GM12874 (cell line): Measurements from ENCODE around the gene MTG2.

Experiments used
- CTCF ChIP-seq: IDR thresholded peaks from 2 replicates; pipeline ENCODE4 v1.5.1; 2011; ENCODE audit warnings: low read depth, mild to moderate bottlenecking, control low read depth, low read length, moderate library complexity; ENCODE audit not compliant: insufficient read depth

The MTG2 gene

DNA sequence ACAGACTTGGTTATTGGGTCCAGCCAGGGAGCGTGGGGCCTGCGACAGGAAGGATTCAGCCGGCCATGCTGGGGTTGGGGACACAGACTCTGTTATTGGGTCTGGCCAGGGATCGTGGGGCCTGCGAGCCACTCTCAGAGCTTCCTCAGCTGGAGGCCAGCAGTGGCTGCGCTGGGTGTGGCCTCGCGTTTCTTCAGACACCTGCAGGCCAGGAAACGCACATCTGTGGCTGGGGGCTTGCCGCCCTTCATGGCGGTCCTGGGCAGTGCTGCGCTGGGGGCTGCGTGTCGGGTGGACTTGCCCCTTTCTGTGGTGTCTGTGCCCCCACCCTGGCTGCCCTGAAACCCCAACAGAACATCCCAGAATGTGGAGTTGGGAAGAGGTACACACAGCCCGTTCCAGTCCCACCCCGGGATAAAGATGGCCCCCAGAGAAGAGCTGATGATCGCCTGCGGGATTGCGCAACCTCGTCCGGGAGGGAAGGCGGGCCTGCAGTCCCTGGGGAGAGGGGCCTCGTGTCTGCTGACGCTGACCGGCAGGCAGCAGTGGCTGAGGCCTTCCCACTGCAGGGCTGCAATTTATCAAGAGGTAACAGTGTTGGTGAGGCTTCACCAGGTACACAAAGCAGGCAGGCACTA is 16.9 kb upstream of the MTG2 start:
- TF ChIP-seq CTCF = no peak

DNA sequence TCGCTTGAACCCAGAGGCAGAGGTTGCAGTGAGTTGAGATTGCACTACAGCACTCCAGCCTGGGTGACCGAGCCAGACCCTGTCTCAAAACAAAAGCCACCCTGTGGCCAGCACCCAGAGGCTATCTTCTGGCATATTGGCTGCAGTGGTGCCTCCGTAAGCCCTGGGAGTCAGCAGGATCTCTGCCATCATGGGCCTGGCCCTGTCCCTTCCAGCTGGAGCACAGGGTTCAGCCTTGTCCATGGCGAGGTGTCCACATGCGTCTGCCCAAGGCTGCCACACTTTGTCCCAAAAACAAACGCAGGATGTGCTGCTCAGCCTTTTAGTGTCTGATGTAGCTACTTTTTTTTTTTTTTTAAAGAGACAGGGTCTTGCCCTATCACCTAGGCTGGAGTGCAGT is 15.4 kb upstream of the MTG2 start:
- TF ChIP-seq CTCF = no peak

DNA sequence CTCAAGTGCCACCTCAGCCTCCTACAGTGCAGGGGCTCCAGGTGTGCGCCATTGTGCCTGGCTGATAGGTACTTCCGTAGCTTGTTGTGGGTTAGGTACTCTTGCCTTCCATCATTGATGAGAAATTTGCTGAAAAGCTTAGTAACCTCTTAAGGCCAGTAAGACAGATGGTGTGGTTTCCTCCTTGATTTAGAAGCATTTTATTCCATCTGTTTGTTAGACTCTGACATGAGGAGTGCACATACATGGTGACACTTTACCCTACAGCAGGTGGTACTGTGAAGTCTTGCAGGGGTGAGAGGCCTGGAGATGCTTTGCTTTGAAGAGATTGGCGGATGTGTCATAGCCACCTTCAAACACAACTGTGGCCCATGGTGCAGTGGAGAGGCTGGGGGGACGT is 14.8 kb upstream of the MTG2 start:
- no peak for TF ChIP-seq CTCF

GRCh38 chr20:62168890-62169435 is 13.9 kb upstream of the MTG2 start:
- no peak for TF ChIP-seq CTCF

DNA sequence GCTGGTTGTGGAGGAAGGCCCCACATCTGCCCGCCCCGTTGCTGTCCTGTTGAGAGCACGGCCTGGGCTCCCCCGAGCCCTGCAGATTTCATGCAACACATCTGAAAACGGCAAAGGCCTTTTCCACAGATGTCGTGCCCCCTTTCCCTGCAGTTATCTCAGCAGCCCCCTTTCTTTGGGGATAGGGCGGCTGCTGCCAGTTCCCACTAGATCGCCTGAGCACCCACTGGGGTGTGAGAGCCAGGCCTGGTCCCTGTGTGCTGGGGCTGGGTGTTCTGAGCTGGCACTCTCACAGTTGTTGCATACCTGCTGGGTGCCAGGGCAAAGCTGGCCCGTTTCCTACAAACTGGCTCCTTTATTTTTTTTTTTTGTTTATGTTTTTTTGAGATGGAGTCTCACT is 12.3 kb upstream of the MTG2 start:
- TF ChIP-seq CTCF = no peak

DNA sequence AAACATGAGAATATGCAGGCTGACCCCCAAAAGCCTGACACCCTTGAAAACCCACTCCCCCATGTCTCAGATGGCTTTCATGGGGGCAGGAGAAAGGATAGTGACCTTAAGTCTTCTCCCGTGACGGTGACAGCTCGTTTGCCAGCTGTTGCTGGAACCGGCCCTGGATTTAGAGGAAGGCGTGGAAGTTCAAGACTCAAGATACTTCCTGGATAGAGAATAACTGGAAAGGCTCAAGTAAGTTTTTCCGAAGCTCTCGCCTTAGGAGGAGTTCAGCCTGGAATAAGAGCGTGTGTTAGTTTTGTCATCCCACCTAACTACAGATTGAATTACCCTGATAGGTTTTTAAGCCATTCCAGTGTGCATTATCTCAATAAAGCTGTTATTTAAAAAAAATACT is 11.6 kb upstream of the MTG2 start:
- no peak for TF ChIP-seq CTCF

- TF ChIP-seq CTCF = no peak
Measured at GRCh38 chr20:62172666-62173065, 10.2 kb upstream of the MTG2 start.
